HG03066 (cell line): ENCODE data around the gene LHX1.

ENCODE experiments used
- ATAC-seq: cut with Tn5 transposase; IDR thresholded peaks from one replicate; pipeline ENCODE4 v1.9.1; 2021; ENCODE audit warnings: low read depth; ENCODE audit not compliant: unreplicated experiment

LHX1 gene

DNA sequence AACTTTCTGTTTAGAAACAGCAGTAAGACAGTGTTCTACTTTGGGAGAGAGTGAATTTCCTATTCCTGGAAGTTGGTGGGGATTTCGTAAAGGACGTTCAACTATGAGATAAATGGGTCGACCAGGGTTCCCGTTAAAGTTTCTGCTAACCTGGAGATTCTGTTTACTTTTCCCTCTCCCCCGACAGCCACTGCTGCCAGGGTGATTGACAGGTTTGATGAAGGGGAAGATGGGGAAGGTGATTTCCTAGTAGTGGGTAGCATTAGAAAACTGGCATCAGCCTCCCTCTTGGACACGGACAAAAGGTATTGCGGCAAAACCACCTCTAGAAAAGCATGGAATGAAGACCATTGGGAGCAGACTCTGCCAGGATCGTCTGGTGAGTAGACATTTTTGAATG is 12.8 kb downstream of the LHX1 start:
- no peak for ATAC-seq

DNA sequence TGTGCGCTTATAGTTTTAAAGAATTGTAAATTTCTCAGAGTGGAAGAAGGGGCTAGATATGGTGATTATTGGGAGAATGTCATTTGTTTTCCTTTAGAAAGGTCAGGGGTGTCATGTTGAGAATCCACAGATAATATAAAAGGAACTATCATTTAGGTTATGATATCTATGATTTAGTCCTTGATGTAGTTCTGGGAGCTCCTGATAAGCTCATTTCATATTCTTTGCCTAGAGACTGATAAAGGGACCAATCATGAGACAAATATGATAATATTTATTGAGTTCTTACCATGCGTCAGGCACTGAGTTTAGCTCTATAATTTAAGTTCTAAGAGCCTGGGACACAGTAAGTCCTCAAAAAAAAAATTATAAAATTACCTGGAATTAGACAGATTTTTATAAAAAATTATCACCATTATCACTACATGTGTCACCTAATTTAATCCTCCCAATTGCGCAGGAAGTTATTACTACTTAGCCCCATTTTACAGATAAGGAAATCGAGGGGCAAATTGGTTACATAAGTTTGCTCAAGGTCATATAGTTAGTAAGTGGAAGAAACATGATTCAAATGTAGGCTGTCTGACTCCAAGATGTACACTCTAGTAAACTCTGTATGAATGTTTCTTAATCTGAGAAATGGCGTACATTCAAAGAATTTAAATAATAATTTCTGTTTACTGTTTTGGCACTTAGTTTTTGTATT is 14.0 kb downstream of the LHX1 start:
- no peak for ATAC-seq

DNA sequence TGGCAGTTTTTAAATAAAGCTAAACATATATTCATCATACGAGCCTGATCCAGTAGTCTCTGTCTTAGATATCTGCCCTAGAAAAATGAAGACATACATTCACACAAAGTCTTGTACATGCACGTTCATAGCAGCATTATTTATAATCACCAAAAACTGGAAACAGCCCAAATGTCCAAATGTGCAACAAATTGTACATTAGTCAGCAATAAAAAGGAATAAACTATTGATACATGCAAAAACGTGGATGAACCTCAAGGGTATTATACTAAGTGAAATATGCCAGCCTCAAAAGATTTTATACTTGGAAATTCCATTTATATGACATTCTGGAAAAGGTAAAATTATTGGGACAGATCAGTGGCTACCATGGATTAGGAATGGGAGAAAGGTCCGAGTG is 34.2 kb downstream of the LHX1 start:
- no peak for ATAC-seq

DNA sequence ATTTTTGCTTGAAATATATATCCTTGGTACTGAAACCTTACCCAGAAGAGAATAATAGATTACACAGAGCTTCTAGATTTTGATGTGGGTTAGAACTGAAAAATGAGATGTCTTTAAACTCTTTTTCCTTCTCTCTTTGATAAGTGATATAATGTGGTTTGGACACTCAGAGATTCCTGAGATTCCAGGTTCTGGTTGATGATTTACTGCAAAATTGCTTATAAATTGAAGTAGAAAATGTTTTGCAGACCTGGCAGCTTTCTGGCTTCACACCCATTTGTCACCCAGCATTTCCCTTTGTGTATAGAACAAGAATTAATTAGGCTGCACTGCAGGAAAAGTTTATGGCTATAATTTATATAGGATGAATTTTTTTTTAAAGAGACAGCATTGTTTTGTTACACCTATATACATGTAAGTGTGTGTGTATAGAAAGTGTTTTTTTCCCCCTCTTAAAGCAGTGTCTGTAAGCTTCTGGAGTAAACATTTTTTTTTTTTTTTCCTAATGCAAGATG is 35.0 kb downstream of the LHX1 start:
- no peak for ATAC-seq

DNA sequence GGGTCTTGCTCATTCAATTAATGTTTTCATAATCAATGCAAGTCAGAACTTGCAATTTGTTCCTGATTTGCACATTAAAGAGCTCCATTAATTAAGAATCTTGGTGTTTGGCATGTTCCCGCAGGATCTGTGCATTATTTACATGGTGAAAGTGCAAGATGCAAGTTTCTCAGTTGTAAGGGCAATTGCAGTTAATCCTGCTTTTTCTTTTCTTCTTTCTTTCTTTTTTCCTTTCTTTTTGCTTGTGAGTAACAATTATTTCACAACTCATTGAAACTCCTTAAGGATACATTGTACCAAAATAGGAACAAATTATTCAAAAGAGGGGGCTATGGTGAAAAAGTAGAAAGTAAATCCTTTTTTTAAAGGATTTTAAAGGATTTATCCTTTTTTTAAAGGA is 35.6 kb downstream of the LHX1 start:
- no peak for ATAC-seq

DNA sequence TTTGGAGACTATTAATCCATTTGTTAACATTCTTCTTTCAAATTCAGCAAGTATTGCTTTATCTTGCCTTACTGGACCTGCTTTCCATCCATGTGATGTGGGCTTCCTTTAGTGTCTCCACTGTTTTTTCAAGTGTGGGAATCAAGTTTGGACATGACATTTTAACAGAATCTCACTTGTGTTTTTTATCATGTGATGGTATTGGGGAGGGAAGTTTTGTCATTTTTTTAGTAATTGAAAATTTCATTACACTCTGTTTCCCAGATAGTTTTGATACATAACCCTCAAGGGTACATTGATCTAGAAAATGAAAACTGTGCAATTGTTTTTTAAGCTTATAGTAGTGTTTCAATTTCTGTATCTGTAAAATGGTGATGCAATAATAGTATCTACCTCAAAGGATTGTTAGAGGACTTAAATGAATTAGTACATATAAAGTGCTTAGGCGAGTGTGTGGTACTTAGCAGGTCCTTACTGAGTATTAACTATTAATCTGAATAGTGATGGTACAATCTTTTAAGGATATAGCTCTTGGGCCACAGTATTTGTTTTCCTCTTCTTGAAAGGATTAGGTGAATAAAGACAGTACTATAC is 38.7 kb downstream of the LHX1 start:
- no peak for ATAC-seq

DNA sequence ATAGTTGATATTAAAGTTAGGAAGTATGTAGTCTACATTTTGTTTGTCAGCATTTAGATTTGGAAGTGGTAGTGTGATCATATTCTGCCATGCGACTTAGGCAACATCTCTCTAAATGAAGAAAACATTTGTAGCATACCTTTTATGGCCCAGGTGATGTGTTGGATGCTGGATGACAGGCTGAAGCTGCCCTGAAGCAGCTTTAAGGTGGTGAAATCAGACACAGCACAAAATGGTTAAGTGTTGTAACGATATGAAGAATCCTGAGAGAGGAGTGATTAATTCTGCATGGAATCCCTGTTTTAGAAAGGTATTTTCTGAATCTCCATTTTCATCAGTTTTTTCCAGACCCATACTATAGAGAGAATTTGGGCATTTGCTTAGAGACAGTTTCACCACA is 39.8 kb downstream of the LHX1 start:
- no peak for ATAC-seq

DNA sequence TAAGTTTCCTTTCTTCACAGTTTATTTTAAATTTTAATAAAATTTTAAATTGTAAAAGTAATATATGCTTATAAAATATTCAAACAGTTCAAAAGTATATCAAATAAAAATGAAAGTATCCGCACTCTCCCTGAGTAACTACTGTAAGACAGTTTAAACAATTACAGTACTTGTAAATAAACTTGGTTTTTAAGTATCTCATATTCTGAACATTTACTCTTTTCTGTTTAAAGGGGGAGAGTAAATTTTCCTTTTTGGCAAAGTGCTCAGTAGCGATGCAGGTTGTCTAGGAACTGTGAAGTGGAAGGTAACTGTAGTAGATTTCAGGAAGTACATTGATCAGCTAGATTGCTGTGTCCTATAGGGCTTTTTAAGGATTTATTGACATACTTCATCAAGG is 40.3 kb downstream of the LHX1 start:
- ATAC-seq: no peak

DNA sequence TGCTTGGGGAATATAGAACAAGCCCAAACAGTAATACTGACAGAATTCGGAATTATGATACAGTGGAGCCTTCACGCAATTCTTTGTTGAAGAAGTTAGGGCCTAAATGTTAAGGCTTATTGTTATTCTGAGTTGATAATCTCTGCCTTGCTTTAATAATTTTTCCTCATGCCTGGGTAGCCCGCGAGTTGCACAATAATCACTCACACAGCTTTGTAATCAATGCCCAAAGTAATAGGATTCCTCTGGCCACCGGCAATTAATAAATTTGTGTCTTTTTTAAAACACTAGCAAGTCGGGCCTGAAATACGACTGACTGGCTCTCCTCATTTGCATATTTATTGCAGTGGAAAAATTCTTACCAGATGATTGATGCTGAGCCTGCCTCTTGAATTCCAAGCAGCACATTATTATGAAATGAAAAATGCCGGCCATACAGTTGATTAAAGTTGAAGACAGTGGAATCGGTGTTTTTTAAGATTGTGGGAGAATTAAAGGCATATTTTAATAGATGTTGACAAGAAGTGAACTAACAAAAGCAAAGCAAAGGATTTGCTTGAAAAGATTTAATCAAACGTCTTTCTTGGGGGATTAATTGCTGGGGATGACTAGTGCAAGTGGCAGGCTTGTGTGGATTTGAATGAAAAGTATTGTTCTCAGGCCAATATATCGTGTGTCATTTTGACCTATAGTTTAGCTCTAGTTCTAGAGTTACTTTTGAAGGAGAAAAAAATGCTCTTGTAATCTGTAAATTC is 41.7 kb downstream of the LHX1 start:
- no peak for ATAC-seq

DNA sequence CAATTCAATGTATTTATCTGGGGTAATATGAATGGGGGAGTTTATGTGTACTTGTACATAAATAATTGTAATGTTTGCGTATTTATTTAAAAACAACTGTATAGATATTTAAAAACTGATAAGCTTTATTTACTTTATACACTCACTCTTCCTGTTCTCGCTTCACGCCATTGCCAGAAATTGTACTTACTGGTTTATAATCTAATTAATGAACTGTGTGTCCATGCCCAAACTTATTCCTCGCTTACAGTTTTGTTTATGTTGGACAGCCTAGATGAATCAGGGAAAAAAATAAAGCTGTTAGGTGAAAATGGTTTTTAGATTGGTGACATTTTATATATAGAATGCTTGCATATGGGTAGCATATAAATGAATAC is 42.3 kb downstream of the LHX1 start:
- no peak for ATAC-seq

DNA sequence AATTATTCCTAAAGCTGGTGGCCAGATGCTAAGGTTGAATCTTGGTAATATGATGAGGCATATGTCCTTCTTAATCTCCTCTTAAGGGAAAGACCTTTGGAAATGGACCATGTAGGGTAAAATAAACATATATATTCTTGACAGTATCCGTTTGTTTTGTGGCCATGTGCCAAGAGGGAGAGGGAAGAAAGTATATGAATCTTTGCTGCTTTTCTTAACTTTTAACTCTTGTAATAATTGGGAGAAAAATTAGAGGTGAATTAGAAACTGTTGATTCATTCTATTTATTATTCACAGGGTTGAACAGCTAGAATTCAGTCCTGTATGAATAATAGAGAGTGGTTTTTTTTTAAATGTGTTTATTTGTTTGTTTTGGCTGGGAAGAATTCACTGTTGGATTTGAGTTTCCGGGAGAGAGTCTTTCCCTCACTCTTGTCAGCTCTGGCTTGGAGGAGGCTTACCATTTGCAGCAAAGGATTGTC is 43.0 kb downstream of the LHX1 start:
- no peak for ATAC-seq

DNA sequence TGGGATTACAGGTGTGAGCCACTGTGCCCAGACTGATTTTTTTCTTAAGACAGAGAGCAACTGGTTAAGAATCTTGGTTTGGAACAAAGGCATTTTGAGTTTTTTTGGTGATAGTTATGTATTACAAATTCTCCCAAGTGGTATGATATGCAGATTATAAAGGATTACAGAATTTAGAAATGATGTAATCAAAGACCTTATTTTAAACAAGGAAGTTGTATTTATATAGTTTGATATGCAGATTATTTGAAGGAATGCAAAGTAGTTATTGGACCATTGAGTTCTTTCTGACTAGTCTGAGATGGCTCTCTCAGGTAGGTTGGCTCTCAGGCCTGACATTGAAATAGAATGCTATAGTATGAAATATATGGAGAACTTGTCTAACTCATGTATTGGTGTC is 46.3 kb downstream of the LHX1 start:
- ATAC-seq: no peak

DNA sequence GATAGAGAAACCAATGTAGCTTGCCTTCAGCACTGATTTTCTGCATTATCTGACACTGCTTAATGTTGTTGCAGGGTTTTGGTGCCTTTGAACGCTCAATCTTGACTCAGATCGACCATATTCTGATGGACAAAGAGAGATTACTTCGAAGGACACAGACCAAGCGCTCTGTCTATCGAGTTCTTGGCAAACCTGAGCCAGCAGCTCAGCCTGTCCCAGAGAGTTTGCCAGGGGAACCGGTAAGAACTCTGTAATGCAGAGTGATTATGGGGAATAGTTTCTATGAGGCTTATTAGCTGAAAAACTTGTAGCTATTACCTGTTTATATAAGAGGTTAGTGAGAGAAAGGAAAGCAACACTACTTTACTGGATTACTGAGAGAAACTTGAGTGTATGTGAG is 51.9 kb downstream of the LHX1 start:
- no peak for ATAC-seq

DNA sequence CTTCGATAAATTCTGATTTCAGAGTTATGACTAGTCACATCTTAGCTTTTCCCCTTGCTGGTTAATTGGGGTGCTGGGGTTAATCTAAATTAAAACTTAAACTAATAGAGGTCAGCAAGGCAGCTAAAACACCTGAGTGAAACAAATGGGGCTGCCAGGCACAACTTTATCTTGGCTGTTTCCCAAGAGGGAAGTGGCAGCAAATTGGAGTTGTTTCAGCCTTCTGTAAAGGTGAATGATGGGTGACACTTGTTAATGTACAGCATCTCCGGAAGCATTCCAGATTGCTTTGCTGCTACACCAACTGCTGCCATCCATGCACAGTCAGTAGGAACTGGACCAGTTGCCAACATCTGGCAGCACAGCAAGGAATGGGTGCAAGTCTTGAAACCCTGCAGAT is 55.4 kb downstream of the LHX1 start:
- no peak for ATAC-seq

DNA sequence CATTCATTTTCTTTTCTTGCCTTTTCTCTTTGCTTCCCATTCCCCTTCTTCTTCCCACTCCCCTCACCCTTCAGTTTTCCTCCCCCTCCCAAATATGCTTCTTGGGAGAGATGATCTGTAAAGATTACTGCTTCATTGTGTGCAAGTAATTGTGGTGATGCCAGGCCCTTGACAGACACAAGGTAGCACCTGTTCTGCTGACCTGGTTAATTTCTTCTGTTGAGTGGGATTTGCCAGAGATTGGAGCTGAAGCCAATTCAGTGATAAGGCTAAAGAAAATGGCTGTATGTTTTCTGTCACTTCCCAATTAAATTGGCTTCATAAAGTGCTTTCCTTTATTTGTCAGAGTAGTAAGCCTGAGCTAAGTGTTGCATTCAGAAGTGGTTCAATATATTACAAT is 56.0 kb downstream of the LHX1 start:
- no peak for ATAC-seq
